Endothelial cell of umbilical vein (primary cell): ENCODE data around the gene UBB. TPM values are rescaled to one million over a fixed set of nuclear protein-coding genes. Genes with fewer than 3 reads are reported as not detected.

Experiments used
- BruUV-seq: library from RNA; stranded (reverse); fragments of 400-500 nt; replicated peaks from 2 replicates; lab custom pipeline; 2021; lab: Mats Ljungman, UMichigan
- CTCF ChIA-PET: fragments of 300-600, 350-600 bp; sonication (Branson Sonifier 250); formaldehyde crosslinking; loops from one replicate; lab custom pipeline; 2021; ENCODE audit warnings: antibody characterized with exemption, inconsistent platforms; lab: Charles Lee
- POLR2A ChIA-PET: fragments of 300-600, 350-600 bp; sonication (Branson Sonifier 250); formaldehyde crosslinking; loops from one replicate; lab custom pipeline; 2021; ENCODE audit warnings: antibody characterized with exemption, inconsistent platforms; lab: Charles Lee
- DNase-seq: peaks from one replicate; pipeline ENCODE4 v3.0.0-alpha.2; 2011; ENCODE audit warnings: low read depth, low spot score
- FAIRE-seq: peaks from 2 replicates; lab custom pipeline; 2011; peaks lifted over from hg19 to GRCh38; lab: Jason Lieb, UNC
- H2AFZ ChIP-seq: 2 replicates; pipeline ENCODE4 v1.6.0; 2012; ENCODE audit warnings: low read depth, low read length, control low read depth, inconsistent platforms
- H3K27ac ChIP-seq: 2 replicates; pipeline ENCODE4 v1.5.1; 2011; ENCODE audit warnings: low read depth, mild to moderate bottlenecking, control low read depth, low read length, moderate library complexity; ENCODE audit not compliant: insufficient read depth
- H3K27me3 ChIP-seq, 2 experiments: 2 replicates each; pipeline versions ENCODE4 v1.6.0 to v1.6.1; 2011; ENCODE audit warnings: low read length in 2 of 2, mixed read lengths in 1 of 2; ENCODE audit not compliant: control insufficient read depth in 2 of 2, insufficient read depth in 2 of 2
- H3K36me3 ChIP-seq, 2 experiments: 2 replicates in 1 of 2; 3 replicates in 1 of 2; pipeline ENCODE4 v1.5.1; 2011; ENCODE audit warnings: low read length in 2 of 2, mild to moderate bottlenecking in 1 of 2, moderate library complexity in 1 of 2; ENCODE audit not compliant: control insufficient read depth in 2 of 2, insufficient read depth in 2 of 2; ENCODE audit errors: extremely low read depth in 1 of 2
- H3K4me1 ChIP-seq: 3 replicates; pipeline ENCODE4 v1.5.1; 2011; ENCODE audit warnings: mild to moderate bottlenecking, low read length; ENCODE audit not compliant: control insufficient read depth, insufficient read depth; ENCODE audit errors: extremely low read depth
- H3K4me2 ChIP-seq: 2 replicates; pipeline ENCODE4 v1.6.1; 2011; ENCODE audit warnings: low read length, control low read depth, mixed read lengths; ENCODE audit not compliant: insufficient read depth
- H3K4me3 ChIP-seq, 3 experiments: fragments of 200-600 bp in 1 of 3; sonication (generic), shearing (Covaris generic) in 1 of 3; replicated peaks in 1 of 3; 2 replicates each; pipeline ENCODE4 v1.5.1; 2011 to 2016; ENCODE audit warnings: control low read depth in 3 of 3, low read length in 3 of 3, mild to moderate bottlenecking in 2 of 3, inconsistent platforms in 1 of 3, low read depth in 1 of 3, moderate library complexity in 1 of 3; ENCODE audit not compliant: insufficient read depth in 1 of 3
- H3K79me2 ChIP-seq: 2 replicates; pipeline ENCODE4 v1.6.0; 2012; ENCODE audit warnings: low read length, inconsistent platforms; ENCODE audit not compliant: control insufficient read depth, insufficient read depth
- H3K9ac ChIP-seq: replicated peaks from 2 replicates; pipeline ENCODE3; 2011; ENCODE audit warnings: low read length, control low read depth; ENCODE audit not compliant: insufficient read depth; ENCODE audit errors: extremely low read depth
- H3K9me1 ChIP-seq: replicated peaks from 3 replicates; pipeline ENCODE4 v1.6.0; 2011; ENCODE audit warnings: mild to moderate bottlenecking, low read length; ENCODE audit not compliant: control insufficient read depth, insufficient read depth; ENCODE audit errors: extremely low read depth
- H3K9me3 ChIP-seq: replicated peaks from 2 replicates; pipeline ENCODE4 v1.5.1; 2012; ENCODE audit warnings: low read length, inconsistent platforms; ENCODE audit not compliant: control insufficient read depth, insufficient read depth
- H4K20me1 ChIP-seq: replicated peaks from 2 replicates; pipeline ENCODE3; 2011; ENCODE audit warnings: mild to moderate bottlenecking, low read length; ENCODE audit not compliant: control insufficient read depth, insufficient read depth; ENCODE audit errors: extremely low read depth
- CTCF ChIP-seq, 2 donors: IDR thresholded peaks; 1 replicate in 1 of 2; 2 replicates in 1 of 2; pipeline ENCODE4 v1.5.1; 2011; ENCODE audit warnings: low read length in 2 of 2, mild to moderate bottlenecking in 2 of 2, moderate library complexity in 2 of 2, control low read depth in 1 of 2, inconsistent platforms in 1 of 2, low read depth in 1 of 2; ENCODE audit not compliant: insufficient read depth in 1 of 2; ENCODE audit errors: extremely low read depth in 1 of 2
- EZH2 ChIP-seq: IDR thresholded peaks from 2 replicates; pipeline ENCODE4 v1.6.1; 2012; ENCODE audit warnings: borderline replicate concordance, low read depth, mild to moderate bottlenecking, moderate library complexity, low read length, inconsistent platforms; ENCODE audit not compliant: severe bottlenecking
- FOS ChIP-seq: IDR thresholded peaks from 2 replicates; pipeline ENCODE4 v1.6.1; 2011; ENCODE audit warnings: mild to moderate bottlenecking, low read length, moderate library complexity, borderline replicate concordance; ENCODE audit not compliant: insufficient read depth
- GATA2 ChIP-seq: IDR thresholded peaks from 2 replicates; pipeline ENCODE4 v1.7.0; 2011; ENCODE audit warnings: low read depth, mild to moderate bottlenecking, moderate library complexity, mixed read lengths, low read length; ENCODE audit not compliant: insufficient read length, insufficient read depth
- JUN ChIP-seq: IDR thresholded peaks from 2 replicates; pipeline ENCODE4 v1.6.1; 2011; ENCODE audit warnings: borderline replicate concordance, low read depth; ENCODE audit not compliant: insufficient read length, insufficient read depth
- MAX ChIP-seq: IDR thresholded peaks from 2 replicates; pipeline ENCODE4 v1.6.1; 2011; ENCODE audit not compliant: insufficient read depth, insufficient read length
- MYC ChIP-seq: IDR thresholded peaks from one replicate; pipeline ENCODE4 v1.6.1; 2011; ENCODE audit warnings: mild to moderate bottlenecking, low read depth, low read length
- POLR2A ChIP-seq: IDR thresholded peaks from 2 replicates; pipeline ENCODE4 v1.6.1; 2012; ENCODE audit warnings: low read depth, mild to moderate bottlenecking, control low read depth, low read length
- POLR2AphosphoS5 ChIP-seq: IDR thresholded peaks from 2 replicates; pipeline ENCODE4 v1.6.1; 2012; ENCODE audit warnings: low read depth, mild to moderate bottlenecking, control low read depth, low read length, moderate library complexity; ENCODE audit not compliant: insufficient read depth
- dilution Hi-C: fragments of 300-500 bp; cut with MboI; formaldehyde crosslinking; loops from one replicate; pipeline ENCODE4 v1.15.0; 2019; ENCODE audit warnings: low sequenced_read_pairs; ENCODE audit not compliant: extremely low pct_ligation_motif_present
- intact Hi-C: fragments of 100-400 bp; cut with micrococcal nuclease; formaldehyde crosslinking; loops from one replicate; pipeline ENCODE4 v1.10.0; 2022
- polyA plus RNA-seq, 4 experiments: library from polyadenylated mRNA; depleted of rRNA in 3 of 4; stranded (reverse) in 3 of 4; unstranded in 1 of 4; fragments of >200 nt; gene quantifications; 2 replicates each; pipeline versions ENCODE4 v1.2.1 to v1.2.3, GENCODE V29; 2011 to 2012; ENCODE audit warnings: missing spikeins in 1 of 4
- total RNA-seq: library from RNA; stranded (reverse); gene quantifications from 2 replicates; pipeline ENCODE4 v1.2.3, GENCODE V29; 2021

Gene UBB
- total and polyA plus RNA-seq, 2 donors (not counting 3 experiments of a cell fraction or from before 2014, with no cell fraction given) = 1,294 to 1,683 TPM

- no peak for FAIRE-seq
These were observed 35.3 kb upstream of the UBB start for GRCh38 chr17:16345565-16345964.

GRCh38 chr17:16346721-16347271, 34.1 kb upstream of the UBB start:
- POLR2A ChIA-PET = no interaction called here
- Histone ChIP-seq H3K4me3 (no peak overlapping the region), H3K4me2 (no peak overlapping the region), H3K9me3 (no peaks in the 10 kb centered on the region), H3K36me3 (peaks cover 3 to 6% of the 10 kb centered on the region in 2 experiments), H3K27me3 (no peaks in the 10 kb centered on the region), H4K20me1 (no peaks in the 10 kb centered on the region), H3K79me2 (peaks cover 2% of the 10 kb centered on the region), H3K9me1 (no peaks in the 10 kb centered on the region), H3K4me1 (peaks cover 5% of the 10 kb centered on the region), H3K27ac (no peak overlapping the region), H3K9ac (no peak overlapping the region), H2AFZ (no peak overlapping the region)
- TF ChIP-seq MYC = no peak
- TF ChIP-seq MAX = no peak
- TF ChIP-seq POLR2A = no peak
- TF ChIP-seq FOS = no peak
- no peak for TF ChIP-seq EZH2
- no peak for TF ChIP-seq POLR2AphosphoS5
- TF ChIP-seq CTCF (IDR thresholded peaks at IDR 0.05; ENCODE audit: extremely low read depth in 1 of 2, insufficient read depth in 1 of 2, low read depth in 1 of 2, low read length in 2 of 2) = no peak
- TF ChIP-seq JUN = no peak
- TF ChIP-seq GATA2 = no peak
- CTCF ChIA-PET = no interaction called here
- intact Hi-C loops = no loop called here
- FAIRE-seq (no peak), DNase-seq (no peak)
- no TSS peak for BruUV-seq
- dilution Hi-C loops = no loop called here

More at GRCh38 chr17:16345565-16345964, 35.3 kb upstream of the UBB start:
- Histone ChIP-seq H2AFZ (no peak overlapping the region), H3K27me3 (no peaks in the 10 kb centered on the region), H3K79me2 (no peaks in the 10 kb centered on the region), H3K36me3 (peaks cover 3 to 6% of the 10 kb centered on the region in 2 experiments), H3K9ac (no peak overlapping the region), H3K27ac (no peak overlapping the region), H3K4me2 (no peak overlapping the region), H3K4me3 (no peak overlapping the region), H3K9me3 (no peaks in the 10 kb centered on the region), H4K20me1 (no peaks in the 10 kb centered on the region), H3K4me1 (no peaks in the 10 kb centered on the region), H3K9me1 (no peaks in the 10 kb centered on the region)
- intact Hi-C loops (no loop called here), dilution Hi-C loops (no loop called here)
- TF ChIP-seq GATA2 (no peak), JUN (no peak), MYC (no peak), EZH2 (no peak), POLR2A (no peak), POLR2AphosphoS5 (no peak)
- BruUV-seq = no TSS peak
- DNase-seq = no peak
- ChIA-PET CTCF (interaction anchor here (1.5 to 1.8 kb wide), 2 partner anchors 19 to 59 kb away, joined by 5 to 6 read pairs; no protein-coding TSS in a partner anchor), POLR2A (no interaction called here)
